GM21825 (cell line): ENCODE measurements around the gene CCDC88B.

ENCODE experiments used
- ATAC-seq: cut with Tn5 transposase; IDR thresholded peaks from one replicate; pipeline ENCODE4 v1.9.1; 2021; ENCODE audit warnings: mild to moderate bottlenecking, moderate library complexity; ENCODE audit not compliant: unreplicated experiment

CCDC88B gene, protein sequence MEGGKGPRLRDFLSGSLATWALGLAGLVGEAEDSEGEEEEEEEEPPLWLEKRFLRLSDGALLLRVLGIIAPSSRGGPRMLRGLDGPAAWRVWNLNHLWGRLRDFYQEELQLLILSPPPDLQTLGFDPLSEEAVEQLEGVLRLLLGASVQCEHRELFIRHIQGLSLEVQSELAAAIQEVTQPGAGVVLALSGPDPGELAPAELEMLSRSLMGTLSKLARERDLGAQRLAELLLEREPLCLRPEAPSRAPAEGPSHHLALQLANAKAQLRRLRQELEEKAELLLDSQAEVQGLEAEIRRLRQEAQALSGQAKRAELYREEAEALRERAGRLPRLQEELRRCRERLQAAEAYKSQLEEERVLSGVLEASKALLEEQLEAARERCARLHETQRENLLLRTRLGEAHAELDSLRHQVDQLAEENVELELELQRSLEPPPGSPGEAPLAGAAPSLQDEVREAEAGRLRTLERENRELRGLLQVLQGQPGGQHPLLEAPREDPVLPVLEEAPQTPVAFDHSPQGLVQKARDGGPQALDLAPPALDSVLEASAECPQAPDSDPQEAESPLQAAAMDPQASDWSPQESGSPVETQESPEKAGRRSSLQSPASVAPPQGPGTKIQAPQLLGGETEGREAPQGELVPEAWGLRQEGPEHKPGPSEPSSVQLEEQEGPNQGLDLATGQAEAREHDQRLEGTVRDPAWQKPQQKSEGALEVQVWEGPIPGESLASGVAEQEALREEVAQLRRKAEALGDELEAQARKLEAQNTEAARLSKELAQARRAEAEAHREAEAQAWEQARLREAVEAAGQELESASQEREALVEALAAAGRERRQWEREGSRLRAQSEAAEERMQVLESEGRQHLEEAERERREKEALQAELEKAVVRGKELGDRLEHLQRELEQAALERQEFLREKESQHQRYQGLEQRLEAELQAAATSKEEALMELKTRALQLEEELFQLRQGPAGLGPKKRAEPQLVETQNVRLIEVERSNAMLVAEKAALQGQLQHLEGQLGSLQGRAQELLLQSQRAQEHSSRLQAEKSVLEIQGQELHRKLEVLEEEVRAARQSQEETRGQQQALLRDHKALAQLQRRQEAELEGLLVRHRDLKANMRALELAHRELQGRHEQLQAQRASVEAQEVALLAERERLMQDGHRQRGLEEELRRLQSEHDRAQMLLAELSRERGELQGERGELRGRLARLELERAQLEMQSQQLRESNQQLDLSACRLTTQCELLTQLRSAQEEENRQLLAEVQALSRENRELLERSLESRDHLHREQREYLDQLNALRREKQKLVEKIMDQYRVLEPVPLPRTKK (N-terminal part only)

DNA sequence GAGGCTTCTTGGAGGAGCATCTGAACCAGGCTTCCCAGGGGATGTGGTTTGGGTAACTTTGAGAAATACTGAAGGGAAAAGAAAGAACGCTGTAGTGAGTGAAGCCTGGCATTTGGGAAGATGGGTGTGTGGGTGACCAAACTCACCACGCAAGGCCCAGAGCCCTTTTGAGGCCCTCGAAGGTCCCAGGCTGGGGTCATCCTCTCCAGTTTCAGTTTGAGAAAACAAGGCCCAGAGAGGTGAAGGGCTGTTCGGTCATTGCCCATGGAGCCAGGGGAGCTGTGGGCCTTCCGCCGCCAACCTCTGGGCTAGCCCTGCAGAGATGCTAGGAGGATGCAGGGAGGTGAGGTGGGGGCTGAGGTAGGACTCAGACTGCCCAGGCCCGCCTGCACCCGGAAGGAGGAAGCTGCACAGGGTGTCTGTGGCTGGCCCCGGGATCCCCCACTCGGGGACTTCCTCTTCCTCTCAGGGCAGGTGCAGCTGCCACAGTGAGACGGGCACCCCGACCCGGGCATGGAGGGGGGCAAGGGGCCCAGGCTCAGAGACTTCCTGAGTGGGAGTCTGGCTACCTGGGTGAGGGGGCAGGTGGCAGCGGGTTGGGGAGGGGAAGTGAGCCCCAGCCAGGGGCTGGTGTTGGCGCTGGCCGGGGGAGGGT lies at the start of gene CCDC88B:
Gene CCDC88B (plus strand): TSS at position 451 of the 655 bp plus-strand sequence. CDS start 63 bp downstream, at position 514.
- ATAC-seq, result no peak

DNA sequence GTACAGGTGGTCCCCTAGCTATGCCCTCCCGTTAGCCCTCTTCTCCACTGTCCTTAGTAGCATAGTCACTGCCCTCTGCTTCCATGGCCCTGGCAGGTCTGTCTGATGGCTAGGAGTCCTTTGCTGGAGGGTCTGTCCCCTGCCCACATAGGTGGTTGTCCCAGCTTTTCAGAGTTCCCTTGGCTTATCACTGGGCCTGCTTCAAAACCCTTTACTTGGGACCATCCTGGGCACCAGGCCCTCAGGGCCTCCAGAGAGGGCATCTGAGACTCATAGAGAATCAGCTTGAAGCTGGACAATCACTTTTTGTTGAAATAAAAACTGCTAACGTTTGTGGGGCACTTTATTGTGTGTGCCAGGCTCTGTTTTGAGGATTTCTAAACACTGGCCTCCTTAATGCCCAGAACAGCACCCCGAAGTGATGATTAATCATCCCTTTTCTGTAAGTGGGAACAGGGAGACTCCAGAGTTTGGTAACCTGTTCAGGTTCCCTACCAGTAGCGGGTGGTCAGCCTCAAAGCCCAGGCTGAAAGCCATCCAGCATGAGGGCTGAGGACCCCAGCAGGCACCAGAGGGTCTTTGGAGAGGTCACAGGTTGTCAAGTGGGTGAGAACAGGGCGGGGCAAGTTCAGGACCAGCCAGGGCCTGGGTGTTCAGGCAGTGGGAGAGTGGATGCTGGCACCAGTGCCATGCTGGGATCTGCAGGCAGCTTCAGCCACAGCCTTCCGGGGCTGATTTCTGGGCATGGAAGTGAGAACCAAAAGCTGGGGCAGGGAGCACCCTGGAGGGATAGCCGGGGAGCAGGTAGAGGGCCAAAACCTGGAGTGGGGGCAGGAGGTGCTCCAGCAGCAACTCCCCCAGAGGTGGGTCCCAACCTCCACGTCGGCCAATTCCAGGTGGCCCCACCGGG lies 49.4 kb upstream of the CCDC88B start:
- ATAC-seq, result no peak

DNA sequence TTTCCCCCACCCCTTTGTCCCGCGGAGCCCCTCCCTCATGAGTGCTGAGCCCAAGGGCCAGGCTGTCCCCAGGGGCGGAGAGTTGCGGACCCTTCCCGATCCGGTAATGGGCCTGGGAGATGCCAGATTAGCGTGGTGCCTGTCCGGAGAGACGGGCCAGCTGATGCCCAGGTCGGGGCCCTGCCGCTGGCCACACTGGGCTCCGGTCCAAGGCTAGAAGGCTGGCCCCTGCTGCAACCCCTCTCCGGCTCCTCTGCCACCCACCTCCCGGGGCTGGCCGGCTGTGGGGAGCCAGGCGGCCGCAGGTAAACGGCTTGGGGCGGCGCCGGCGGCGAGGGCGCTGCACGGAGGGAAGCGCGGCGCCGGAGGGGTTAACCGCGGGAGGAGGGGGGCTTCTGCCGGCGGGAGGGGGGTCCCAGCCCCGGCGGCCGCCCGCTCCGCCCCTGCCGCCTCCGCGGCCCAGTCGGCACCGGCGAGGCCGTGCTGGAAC lies 48.7 kb upstream of the CCDC88B start, which contains the start of gene KCNK4:
Gene KCNK4 (plus strand): TSS at position 41 of the 490 bp plus-strand sequence. CDS start 1,717 bp downstream, outside the sequence.
- no peak for ATAC-seq

DNA sequence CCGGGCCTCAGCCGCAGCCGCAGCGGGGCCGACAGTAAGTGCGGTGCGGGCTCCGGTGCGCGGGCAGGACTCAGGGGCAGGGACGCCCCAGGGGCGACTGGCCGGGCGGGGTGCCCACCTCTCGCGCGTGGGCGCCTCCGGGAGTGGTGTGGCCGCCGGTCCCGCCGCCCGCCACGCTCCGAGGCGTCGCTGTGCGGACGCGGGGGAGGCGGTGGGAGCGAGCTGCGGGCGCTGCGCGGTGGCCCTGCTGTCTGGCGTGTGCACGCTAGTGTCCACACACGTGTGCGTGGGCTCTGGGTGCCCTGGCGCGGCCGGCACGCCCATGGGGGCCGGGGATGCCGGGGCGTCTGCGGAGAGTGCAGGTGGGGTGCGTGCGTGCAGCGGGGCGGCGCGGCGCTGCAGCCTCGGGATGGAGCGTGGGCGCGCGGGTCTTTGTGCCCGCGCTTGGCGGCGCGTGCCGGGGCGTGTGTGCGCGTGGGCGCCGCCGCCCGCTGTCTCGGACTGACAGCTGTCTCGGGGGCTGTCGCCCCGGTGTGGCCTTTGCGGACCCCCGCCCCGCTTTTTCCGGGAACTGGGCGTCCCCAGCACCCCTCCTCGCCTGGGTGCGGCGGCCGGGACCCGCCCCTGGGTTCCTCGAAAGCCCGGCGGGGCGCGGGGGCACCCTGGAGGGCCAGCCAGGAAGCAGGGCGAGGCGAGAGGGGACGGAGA lies 48.1 kb upstream of the CCDC88B start:
- no peak for ATAC-seq

DNA sequence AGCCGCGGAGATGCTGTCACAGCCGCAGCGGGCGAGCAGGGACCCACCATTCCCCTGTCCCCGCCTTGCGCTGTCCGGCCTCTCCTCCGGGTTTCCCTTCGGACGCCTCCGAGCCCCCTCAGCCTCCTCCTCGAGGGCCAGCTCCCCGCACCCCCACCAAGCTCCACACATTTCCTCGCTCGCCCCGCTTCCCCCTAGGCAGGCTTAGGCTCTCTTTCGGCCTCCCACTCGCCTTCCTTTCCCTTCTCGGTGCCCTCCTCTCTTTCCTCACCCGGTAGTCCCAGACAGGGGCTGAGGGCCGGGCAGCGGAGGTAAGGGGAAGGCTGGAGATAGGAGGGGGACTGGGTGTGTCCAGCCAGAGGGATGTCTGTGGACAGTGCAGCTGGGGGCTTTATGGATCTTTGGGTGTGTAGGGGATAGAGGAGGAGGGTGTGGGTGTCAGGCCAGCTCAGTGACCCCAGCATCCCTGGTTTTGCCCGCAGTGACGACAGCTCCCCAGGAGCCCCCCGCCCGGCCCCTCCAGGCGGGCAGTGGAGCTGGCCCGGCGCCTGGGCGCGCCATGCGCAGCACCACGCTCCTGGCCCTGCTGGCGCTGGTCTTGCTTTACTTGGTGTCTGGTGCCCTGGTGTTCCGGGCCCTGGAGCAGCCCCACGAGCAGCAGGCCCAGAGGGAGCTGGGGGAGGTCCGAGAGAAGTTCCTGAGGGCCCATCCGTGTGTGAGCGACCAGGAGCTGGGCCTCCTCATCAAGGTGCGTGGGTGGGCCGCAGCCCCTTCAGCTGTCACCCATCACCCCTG lies 47.3 kb upstream of the CCDC88B start:
- ATAC-seq, result no peak

DNA sequence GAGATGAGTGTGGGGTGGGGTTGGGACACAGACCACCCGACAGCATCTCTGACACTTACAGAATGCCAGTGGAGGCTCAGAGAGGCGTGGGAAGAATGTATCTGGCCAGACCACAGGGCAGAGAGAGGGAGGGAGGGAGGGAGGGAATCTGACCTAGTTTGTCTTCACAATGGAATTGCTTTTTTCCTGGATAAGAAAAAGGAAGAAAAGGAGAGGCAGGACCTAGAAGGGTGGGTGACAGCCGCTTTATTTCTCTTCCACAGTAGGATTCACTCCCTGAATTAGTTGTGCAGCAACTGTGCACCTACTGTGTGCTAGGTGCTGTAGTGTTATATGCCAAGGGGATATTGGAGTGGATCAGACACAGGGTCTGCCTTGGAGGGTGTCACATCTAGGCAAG lies 45.2 kb upstream of the CCDC88B start:
- ATAC-seq, result no peak

DNA sequence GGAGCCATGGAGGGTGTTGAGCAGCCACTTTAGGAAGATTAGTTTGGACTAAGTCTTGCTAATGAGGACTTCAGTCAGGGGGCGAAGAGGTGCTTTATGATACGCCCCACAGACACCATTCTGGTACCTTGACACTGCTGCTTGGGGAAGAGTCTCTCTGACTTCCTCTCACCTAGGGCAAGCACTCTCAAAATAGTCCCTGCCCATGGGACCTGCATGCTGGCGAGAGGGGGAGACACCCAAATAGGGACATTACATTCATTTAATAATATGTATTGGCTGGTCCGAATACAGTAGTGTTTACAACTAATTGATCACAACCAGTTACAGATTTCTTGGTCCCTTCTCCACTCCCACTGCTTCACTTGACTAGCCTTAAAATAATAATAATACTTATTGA lies 44.2 kb upstream of the CCDC88B start:
- ATAC-seq, result no peak

DNA sequence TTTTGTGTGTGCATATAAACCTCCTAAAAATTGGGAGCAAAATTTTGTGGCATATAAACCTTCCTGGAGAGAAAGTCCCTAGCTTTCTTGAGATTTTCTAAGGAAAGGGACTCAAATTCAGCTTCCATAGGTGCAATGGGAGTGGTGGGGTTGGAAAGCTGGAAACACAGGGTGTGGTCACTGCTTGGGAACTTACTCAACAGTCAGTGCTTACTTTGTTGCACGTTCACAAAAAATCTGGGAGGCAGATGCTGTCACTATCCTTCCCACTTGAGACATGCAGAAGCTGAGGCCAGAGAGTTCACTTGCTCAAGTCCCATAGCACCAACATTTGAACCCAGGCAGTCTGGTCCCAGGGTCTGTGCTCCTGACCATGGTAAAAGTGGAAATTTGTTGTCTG lies 43.8 kb upstream of the CCDC88B start:
- ATAC-seq, result no peak

DNA sequence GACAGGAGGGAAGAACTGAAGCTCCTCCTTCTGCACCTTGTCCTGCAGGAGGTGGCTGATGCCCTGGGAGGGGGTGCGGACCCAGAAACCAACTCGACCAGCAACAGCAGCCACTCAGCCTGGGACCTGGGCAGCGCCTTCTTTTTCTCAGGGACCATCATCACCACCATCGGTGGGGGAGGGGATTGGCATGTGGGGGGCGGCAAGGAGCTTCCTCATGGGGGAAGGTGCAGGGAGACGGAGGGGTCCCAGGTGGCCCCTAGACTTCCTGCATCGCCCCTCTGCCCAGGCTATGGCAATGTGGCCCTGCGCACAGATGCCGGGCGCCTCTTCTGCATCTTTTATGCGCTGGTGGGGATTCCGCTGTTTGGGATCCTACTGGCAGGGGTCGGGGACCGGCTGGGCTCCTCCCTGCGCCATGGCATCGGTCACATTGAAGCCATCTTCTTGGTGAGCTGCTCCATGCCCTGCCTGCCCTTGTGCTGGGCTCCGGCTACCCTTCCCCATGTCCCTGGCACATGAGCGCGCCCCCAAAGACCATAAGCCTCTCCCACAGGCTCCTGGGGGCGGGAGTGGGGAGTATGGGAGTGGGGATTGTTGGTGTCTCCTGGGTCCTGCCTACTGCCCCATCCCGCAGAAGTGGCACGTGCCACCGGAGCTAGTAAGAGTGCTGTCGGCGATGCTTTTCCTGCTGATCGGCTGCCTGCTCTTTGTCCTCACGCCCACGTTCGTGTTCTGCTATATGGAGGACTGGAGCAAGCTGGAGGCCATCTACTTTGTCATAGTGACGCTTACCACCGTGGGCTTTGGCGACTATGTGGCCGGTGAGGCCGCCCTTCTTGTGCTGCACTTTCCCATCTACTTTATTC lies 42.9 kb upstream of the CCDC88B start:
- no peak for ATAC-seq

DNA sequence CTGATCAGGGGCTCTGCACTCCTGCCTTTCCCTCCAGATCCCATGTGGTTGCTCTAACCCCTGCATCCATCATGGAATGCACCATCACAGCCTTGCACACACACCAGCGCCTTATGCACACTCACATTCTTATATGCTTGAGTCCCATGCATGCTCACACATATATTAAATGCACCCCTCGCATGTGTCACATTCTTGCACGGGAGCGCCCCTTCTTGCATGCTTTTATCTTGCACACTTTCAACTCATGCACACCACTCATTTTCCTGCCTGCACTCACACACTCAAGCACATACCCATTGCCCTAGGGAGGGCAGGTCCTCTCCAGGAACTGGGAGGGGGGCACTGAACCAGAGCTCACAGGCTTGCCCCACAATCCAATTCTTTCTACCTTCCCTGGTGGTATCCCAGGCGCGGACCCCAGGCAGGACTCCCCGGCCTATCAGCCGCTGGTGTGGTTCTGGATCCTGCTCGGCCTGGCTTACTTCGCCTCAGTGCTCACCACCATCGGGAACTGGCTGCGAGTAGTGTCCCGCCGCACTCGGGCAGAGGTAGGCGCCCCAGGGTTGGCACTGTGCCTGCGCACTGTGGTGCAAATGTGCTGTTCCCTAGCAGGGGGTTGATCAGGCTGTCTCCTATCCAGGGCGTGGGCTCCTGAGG lies 42.2 kb upstream of the CCDC88B start:
- no peak for ATAC-seq

DNA sequence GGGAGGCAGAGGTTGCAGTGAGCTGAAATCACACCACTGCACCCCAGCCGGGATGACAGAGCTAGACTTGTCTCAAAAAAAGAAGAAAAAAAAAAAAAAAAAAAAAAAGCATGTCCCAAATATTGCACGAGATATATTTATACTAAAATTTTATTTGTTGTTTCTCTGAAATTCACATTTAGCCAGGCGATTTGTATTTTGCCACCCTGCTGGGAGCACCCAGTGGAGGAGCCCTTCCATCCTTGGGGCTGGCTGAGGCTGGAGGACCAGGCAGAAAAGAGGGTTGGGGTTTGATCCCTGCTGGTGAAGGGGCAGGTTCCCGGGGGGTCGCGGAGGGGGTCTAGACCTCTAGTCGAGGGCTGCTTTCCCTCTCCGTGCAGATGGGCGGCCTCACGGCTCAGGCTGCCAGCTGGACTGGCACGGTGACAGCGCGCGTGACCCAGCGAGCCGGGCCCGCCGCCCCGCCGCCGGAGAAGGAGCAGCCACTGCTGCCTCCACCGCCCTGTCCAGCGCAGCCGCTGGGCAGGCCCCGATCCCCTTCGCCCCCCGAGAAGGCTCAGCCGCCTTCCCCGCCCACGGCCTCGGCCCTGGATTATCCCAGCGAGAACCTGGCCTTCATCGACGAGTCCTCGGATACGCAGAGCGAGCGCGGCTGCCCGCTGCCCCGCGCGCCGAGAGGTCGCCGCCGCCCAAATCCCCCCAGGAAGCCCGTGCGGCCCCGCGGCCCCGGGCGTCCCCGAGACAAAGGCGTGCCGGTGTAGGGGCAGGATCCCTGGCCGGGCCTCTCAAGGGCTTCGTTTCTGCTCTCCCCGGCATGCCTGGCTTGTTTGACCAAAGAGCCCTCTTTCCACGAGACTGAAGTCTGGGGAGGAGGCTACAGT lies 40.8 kb upstream of the CCDC88B start:
- no peak for ATAC-seq

DNA sequence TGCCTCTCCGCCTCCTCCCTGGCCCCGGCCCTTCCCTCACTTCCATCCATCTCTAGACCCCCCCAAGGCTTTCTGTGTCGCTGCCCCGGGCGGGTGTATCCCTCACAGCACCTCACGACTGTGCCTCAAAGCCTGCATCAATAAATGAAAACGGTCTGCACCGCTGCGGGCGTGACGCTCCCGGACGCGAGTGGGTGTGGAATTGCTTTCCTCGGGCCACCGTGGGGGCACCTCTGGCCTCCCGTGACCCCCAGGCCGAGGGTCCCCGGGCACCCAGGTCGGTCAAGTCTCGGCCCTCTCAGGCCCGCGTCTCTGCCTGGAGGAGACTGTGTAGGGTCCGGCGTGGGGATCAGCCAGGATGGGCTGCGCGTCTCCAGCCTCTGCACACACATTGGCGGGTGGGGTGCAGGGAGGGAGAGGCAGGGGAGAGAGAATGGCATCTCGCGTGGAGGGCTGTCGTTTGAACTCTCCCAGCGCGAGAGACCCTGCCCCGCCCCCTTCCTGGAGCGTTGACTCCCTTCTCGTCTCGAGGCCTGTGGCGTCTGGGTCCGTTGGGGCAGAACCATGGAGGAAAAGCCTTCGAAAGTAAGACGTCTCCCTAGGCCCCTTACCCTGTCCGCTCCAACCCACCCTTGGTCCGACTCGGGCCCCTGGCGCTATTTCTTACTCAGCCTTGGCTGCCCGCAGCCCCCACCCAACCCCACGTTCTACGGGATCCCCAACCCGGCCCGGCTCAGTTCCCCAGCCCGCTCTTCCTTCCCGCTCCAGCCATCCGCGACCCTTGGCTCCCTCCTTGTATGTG lies 40.0 kb upstream of the CCDC88B start, which contains the start of gene CATSPERZ:
Gene CATSPERZ (plus strand): TSS at position 512 of the 802 bp plus-strand sequence. CDS start 53 bp downstream, at position 565.
- ATAC-seq, result no peak

DNA sequence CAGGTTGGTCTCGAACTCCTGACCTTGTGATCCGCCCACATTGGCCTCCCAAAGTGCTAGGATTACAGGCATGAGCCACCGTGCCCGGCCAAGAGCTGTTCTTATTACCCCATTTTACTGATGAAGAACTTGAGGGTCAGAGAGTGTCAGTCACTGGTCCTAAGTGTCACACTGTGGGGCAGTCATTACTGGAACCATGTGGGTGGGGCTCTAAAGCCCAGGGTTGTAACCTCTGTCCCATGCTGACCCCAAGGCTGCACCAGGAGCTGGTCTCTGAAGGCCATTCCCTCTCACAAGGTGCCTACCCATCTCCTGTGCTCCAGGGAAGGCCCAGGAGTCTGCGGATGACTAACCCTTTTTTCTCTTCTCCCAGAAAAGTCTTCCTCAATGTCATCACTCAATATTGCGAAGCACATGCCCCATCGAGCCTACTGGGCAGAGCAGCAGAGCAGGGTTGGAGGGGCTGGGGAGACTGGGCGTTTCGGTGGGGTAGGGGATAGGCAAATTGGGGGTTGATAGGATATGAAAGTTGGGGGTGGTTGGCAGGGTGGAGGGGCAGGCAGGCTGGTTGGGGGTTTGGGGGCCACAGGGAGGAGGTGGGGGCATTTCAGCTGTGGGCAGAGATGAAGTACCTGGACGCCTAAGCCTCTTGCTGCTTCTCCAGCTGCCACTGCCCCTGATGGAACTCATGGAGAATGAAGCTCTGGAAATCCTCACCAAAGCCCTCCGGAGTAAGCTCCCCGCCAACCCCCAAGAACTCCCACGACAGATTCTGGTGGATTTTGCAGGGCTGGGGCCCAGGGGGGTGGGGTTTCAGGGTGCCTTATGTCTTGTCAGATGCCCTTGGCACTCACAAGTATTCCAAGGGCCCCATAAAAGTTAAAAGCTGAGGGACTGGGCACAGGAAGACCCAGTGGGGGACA lies 36.6 kb upstream of the CCDC88B start:
- ATAC-seq, result no peak
